Measurements from ENCODE around the gene EFCC1. TPM values are rescaled to one million over a fixed set of nuclear protein-coding genes. Genes with fewer than 3 reads are reported as not detected.

EFCC1 gene
- total RNA-seq, 4 donors from 2014 or later = 4.8 to 10.3 (median 6.5) TPM

GRCh38 chr3:128988286-128988685 lies 12.8 kb upstream of the EFCC1 start:
- no peak for ATAC-seq
- 83 to 93% methylated on average over 1 to 7 of the region's 8 CpGs for WGBS, 2 donors (ENCODE audit: low coverage in 1 of 2)
- Histone ChIP-seq H3K36me3 (no peaks in the 10 kb centered on the region), H3K27ac (no peak overlapping the region), H3K9me3 (no peaks in the 10 kb centered on the region), H3K27me3 (no peaks in the 10 kb centered on the region), H3K4me1 (peaks cover 0 to 4% (median 0%) of the 10 kb centered on the region in 3 donors), H3K4me3 (no peak overlapping the region)
- no peak for TF ChIP-seq POLR2AphosphoS5 (IDR thresholded peaks at IDR 0.05)
- TF ChIP-seq POLR2A (IDR thresholded peaks at IDR 0.05) = no peak
- TF ChIP-seq EP300 (IDR thresholded peaks at IDR 0.05) = no peak

GRCh38 chr3:128991355-128991895 lies 9.7 kb upstream of the EFCC1 start:
- ATAC-seq = no peak
- WGBS, 2 donors (ENCODE audit: low coverage in 1 of 2) = 91 to 97% methylated on average over 10 of the region's 18 CpGs
- Histone ChIP-seq H3K4me1 (peaks cover 0 to 19% (median 8%) of the 10 kb centered on the region in 3 donors), H3K27me3 (no peaks in the 10 kb centered on the region), H3K4me3 (no peak overlapping the region), H3K27ac (no peak overlapping the region), H3K9me3 (no peaks in the 10 kb centered on the region), H3K36me3 (no peaks in the 10 kb centered on the region)
- no peak for TF ChIP-seq POLR2A (IDR thresholded peaks at IDR 0.05)
- TF ChIP-seq CTCF (IDR thresholded peaks at IDR 0.05) = no peak
- TF ChIP-seq POLR2AphosphoS5 (IDR thresholded peaks at IDR 0.05) = no peak
- no peak for TF ChIP-seq EP300 (IDR thresholded peaks at IDR 0.05)

DNA sequence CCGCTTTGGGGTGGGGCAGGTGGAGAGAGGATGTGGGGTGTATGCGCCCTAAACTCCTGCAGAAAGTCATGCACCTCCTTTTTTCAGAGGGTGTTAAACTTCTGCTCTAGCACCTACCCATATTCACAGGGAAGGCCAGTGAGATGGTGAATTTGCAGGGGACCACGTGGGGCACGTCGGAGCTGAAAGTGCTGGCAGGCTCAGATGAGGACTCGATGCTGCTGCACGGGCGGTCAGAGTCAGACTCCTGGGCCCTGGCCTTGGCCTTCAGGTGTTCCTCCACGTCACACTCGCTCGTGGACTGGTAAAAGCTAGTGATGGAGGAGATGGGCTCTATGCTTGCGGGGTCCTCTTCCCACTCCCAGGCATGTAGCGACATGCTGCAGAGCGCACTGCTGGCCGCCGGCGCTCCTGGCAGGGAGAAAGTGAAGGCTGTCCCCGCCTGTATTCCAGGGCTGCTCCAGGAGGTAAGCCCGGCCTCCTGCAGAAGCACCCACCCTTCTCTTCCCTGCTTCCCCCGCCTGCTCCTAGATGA lies 8.1 kb upstream of the EFCC1 start:
- WGBS, 2 donors (ENCODE audit: low coverage in 1 of 2) = 69 to 88% methylated on average over 1 to 10 of the region's 20 CpGs
- TF ChIP-seq POLR2A (IDR thresholded peaks at IDR 0.05) (no peak), EP300 (IDR thresholded peaks at IDR 0.05) (no peak), CTCF (IDR thresholded peaks at IDR 0.05) (no peak), POLR2AphosphoS5 (IDR thresholded peaks at IDR 0.05) (no peak)
- no peaks in the 10 kb centered on the region for H3K36me3 ChIP-seq
- H3K4me3 ChIP-seq = peak overlapping the region in 1 of 2 donors; percentile 57
- H3K4me1 ChIP-seq = peaks cover 0 to 19% (median 8%) of the 10 kb centered on the region in 3 donors
- no peak for ATAC-seq
- H3K27me3 ChIP-seq = no peaks in the 10 kb centered on the region
- H3K9me3 ChIP-seq = no peaks in the 10 kb centered on the region
- H3K27ac ChIP-seq = no peak overlapping the region

DNA sequence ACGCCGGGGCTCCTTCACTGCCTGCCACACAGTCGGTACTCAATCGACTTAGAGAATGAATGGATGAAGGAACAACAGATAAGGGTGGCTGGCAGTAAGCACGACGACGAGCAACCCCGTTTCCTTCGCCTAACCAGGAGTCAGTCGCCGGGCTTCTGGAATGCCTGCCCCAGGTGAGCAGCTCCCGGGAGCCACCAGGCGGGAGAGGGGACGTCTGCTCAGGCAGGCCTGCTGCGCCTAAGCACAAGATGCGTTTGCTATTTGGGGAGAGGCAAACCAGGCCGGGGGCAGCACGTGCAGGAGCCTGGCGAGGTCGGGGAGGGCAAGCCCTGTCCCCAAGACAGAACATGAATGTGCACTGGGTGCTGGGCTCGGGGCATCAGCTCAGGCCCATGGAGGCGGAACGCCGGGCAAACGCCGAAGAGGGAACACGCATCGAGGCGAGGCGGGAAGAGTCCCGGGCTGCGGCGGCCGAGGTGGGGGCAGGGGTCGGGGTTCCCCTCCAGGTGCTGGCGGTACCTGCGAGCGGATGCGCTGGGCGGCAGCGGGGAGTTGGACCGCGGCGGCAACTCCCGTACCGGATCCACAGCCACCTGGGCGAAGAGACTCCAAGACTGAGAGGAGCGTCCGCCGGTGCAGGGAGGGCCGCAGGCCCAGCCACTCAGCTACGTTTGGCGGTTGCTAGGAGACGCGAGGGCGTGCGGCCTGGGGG lies 7.5 kb upstream of the EFCC1 start, which contains the start of gene CFAP92:
Gene CFAP92 (minus strand): TSS at position 616 of the 712 bp plus-strand sequence. CDS start 772 bp downstream, outside the sequence.
- peak; percentile 96 for ATAC-seq
- Histone ChIP-seq H3K27ac (peak within 1 kb of the TSS in 1 of 4 donors; percentile 43), H3K36me3 (no peaks in the 10 kb centered on the region), H3K27me3 (no peaks in the 10 kb centered on the region), H3K4me1 (peaks cover 0 to 19% (median 8%) of the 10 kb centered on the region in 3 donors), H3K4me3 (peak within 1 kb of the TSS; percentile 21 to 57), H3K9me3 (no peaks in the 10 kb centered on the region)
- WGBS, 2 donors (ENCODE audit: low coverage in 1 of 2) = 50% methylated on average over 4 of the region's 57 CpGs; no CpG with 5 or more reads in 1 of the 2 donors
- TF ChIP-seq CTCF (IDR thresholded peaks at IDR 0.05) = no peak
- no peak for TF ChIP-seq EP300 (IDR thresholded peaks at IDR 0.05)
- TF ChIP-seq POLR2A (IDR thresholded peaks at IDR 0.05) = no peak
- no peak for TF ChIP-seq POLR2AphosphoS5 (IDR thresholded peaks at IDR 0.05)

GRCh38 chr3:128994173-128994512 lies 7.0 kb upstream of the EFCC1 start:
- Histone ChIP-seq H3K27ac (no peak overlapping the region), H3K4me1 (peaks cover 0 to 19% (median 8%) of the 10 kb centered on the region in 3 donors), H3K4me3 (peak overlapping the region; percentile 21 to 57), H3K27me3 (no peaks in the 10 kb centered on the region), H3K9me3 (no peaks in the 10 kb centered on the region), H3K36me3 (no peaks in the 10 kb centered on the region)
- 0% methylated on average over 7 of the region's 13 CpGs; no CpG with 5 or more reads in 1 of the 2 donors for WGBS, 2 donors (ENCODE audit: low coverage in 1 of 2)
- ATAC-seq = no peak
- TF ChIP-seq POLR2AphosphoS5 (IDR thresholded peaks at IDR 0.05) = no peak

Data from gastroesophageal sphincter (tissue), 4 donors.